CD14-positive monocyte (primary cell): ENCODE data around the gene NUDT8. TPM values are rescaled to one million over a fixed set of nuclear protein-coding genes. Genes with fewer than 3 reads are reported as not detected.
"Not testable (repeated sequence)": the region's sequence is repeated elsewhere in the genome, so short reads cannot be mapped to it uniquely, and the experiment has no call there.

ENCODE experiments used
- DNase-seq, 3 donors: peaks; one replicate each; pipeline ENCODE4 v3.0.0-alpha.2; 2011 to 2022
- H2AFZ ChIP-seq: 2 replicates; pipeline ENCODE4 v1.6.0; 2012; ENCODE audit warnings: mild to moderate bottlenecking, low read depth, low read length, inconsistent platforms; ENCODE audit not compliant: insufficient read depth, poor library complexity, severe bottlenecking
- H3K27ac ChIP-seq, 2 donors: 1 replicate in 1 of 2; 2 replicates in 1 of 2; pipeline ENCODE4 v1.5.1; 2012 to 2013; ENCODE audit warnings: low read length in 2 of 2, control low read depth in 1 of 2, inconsistent platforms in 1 of 2, low read depth in 1 of 2, mild to moderate bottlenecking in 1 of 2
- H3K27me3 ChIP-seq, 2 donors: one replicate each; pipeline versions ENCODE4 v1.6.0 to v1.6.1; 2011 to 2013; ENCODE audit warnings: low read length in 2 of 2; ENCODE audit not compliant: control insufficient read depth in 2 of 2, insufficient read depth in 2 of 2
- H3K36me3 ChIP-seq, 2 donors: replicated peaks in 1 of 2; 1 replicate in 1 of 2; 2 replicates in 1 of 2; pipeline versions ENCODE4 v1.5.1 to v1.6.1; 2012 to 2013; ENCODE audit warnings: low read length in 2 of 2, control low read depth in 1 of 2, inconsistent platforms in 1 of 2, mild to moderate bottlenecking in 1 of 2; ENCODE audit not compliant: insufficient read depth in 2 of 2, control insufficient read depth in 1 of 2
- H3K4me1 ChIP-seq, 2 donors: 1 replicate in 1 of 2; 2 replicates in 1 of 2; pipeline versions ENCODE4 v1.5.1 to v1.6.1; 2012 to 2013; ENCODE audit warnings: low read length in 2 of 2, control low read depth in 1 of 2, inconsistent platforms in 1 of 2, mild to moderate bottlenecking in 1 of 2, moderate library complexity in 1 of 2; ENCODE audit not compliant: insufficient read depth in 2 of 2, control insufficient read depth in 1 of 2
- H3K4me2 ChIP-seq: replicated peaks from 2 replicates; pipeline ENCODE3; 2012; ENCODE audit warnings: low read length, moderate library complexity, mild to moderate bottlenecking; ENCODE audit not compliant: poor library complexity, severe bottlenecking; ENCODE audit errors: extremely low read depth
- H3K4me3 ChIP-seq, 3 experiments: fragments of 200-600 bp in 1 of 3; sonication (generic) in 1 of 3; replicated peaks in 1 of 3; 1 replicate in 2 of 3; 2 replicates in 1 of 3; pipeline ENCODE4 v1.5.1; 2011 to 2013; ENCODE audit warnings: low read length in 3 of 3, mild to moderate bottlenecking in 3 of 3, control low read depth in 2 of 3, low read depth in 2 of 3, inconsistent platforms in 1 of 3, moderate library complexity in 1 of 3
- H3K79me2 ChIP-seq: 2 replicates; pipeline ENCODE4 v1.6.0; 2012; ENCODE audit warnings: mild to moderate bottlenecking, control low read depth, inconsistent platforms, low read length, moderate library complexity; ENCODE audit not compliant: insufficient read depth
- H3K9ac ChIP-seq: 2 replicates; pipeline ENCODE4 v1.6.0; 2017; ENCODE audit warnings: low read length, mild to moderate bottlenecking; ENCODE audit not compliant: insufficient read depth, poor library complexity, severe bottlenecking
- H3K9me3 ChIP-seq, 2 donors: replicated peaks in 1 of 2; 1 replicate in 1 of 2; 2 replicates in 1 of 2; pipeline versions ENCODE4 v1.5.1 to v1.6.1; 2012 to 2013; ENCODE audit warnings: low read length in 2 of 2, control low read depth in 1 of 2; ENCODE audit not compliant: control insufficient read depth in 1 of 2, insufficient read depth in 1 of 2
- H4K20me1 ChIP-seq: 2 replicates; pipeline ENCODE4 v1.6.0; 2012; ENCODE audit warnings: mild to moderate bottlenecking, low read length, control low read depth, moderate library complexity; ENCODE audit not compliant: insufficient read depth
- H3K27ac Mint-ChIP-seq, 7 donors: one replicate each; pipeline ENCODE4 v1.8.0; 2020; ENCODE audit warnings: mild to moderate bottlenecking in 7 of 7, mixed read lengths in 7 of 7, moderate library complexity in 6 of 7, inconsistent platforms in 2 of 7
- H3K27me3 Mint-ChIP-seq, 3 donors: one replicate each; pipeline ENCODE4 v1.8.0; 2021 to 2022; ENCODE audit warnings: low read depth in 3 of 3, mild to moderate bottlenecking in 3 of 3, mixed read lengths in 3 of 3, moderate library complexity in 3 of 3, inconsistent platforms in 1 of 3
- H3K36me3 Mint-ChIP-seq, 2 donors: one replicate each; pipeline ENCODE4 v1.8.0; 2020; ENCODE audit warnings: mixed read lengths in 2 of 2, inconsistent platforms in 1 of 2, mild to moderate bottlenecking in 1 of 2
- H3K4me1 Mint-ChIP-seq: one replicate; pipeline ENCODE4 v1.8.0; 2020; ENCODE audit warnings: mild to moderate bottlenecking, mixed read lengths
- H3K4me3 Mint-ChIP-seq, 2 donors: one replicate each; pipeline ENCODE4 v1.8.0; 2020; ENCODE audit warnings: mild to moderate bottlenecking in 2 of 2, mixed read lengths in 2 of 2, moderate library complexity in 1 of 2
- H3K9me3 Mint-ChIP-seq, 7 donors: one replicate each; pipeline ENCODE4 v1.8.0; 2020 to 2022; ENCODE audit warnings: mixed read lengths in 7 of 7, mild to moderate bottlenecking in 6 of 7, moderate library complexity in 6 of 7, inconsistent platforms in 2 of 7
- CTCF ChIP-seq: fragments of 200-600 bp; IDR thresholded peaks from one replicate; pipeline ENCODE4 v1.8.0; 2022; ENCODE audit warnings: antibody characterized with exemption, mild to moderate bottlenecking
- WGBS: methylation state at CpG from one replicate; pipeline ENCODE4 v1.1.5; 2013; ENCODE audit warnings: missing lambda C conversion rate; ENCODE audit not compliant: insufficient coverage; 5-methylcytosine and 5-hydroxymethylcytosine counted together
- intact Hi-C, 2 donors: fragments of 100-400 bp; cut with micrococcal nuclease; formaldehyde crosslinking; loops; one replicate each; pipeline versions ENCODE4 v1.15.0 to v1.15.1; 2023
- polyA plus RNA-seq, 3 donors: library from polyadenylated mRNA; depleted of rRNA in 1 of 3; unstranded in 2 of 3; stranded (reverse) in 1 of 3; fragments of 300-500 nt in 2 of 3; fragments of >200 nt in 1 of 3; fragmentation: Illumina TruSeq in 2 of 3; gene quantifications; 1 replicate in 2 of 3; 2 replicates in 1 of 3; pipeline ENCODE4 v1.2.3, GENCODE V29; 2012 to 2021

The NUDT8 gene
- polyA plus RNA-seq, 3 donors, result 0.92 to 1.4 (median 1.3) TPM

- no peaks in the 10 kb centered on the region for H3K36me3 Mint-ChIP-seq
- TF ChIP-seq CTCF, result no peak
- DNase-seq, result no peak
- no peak overlapping the region for H2AFZ ChIP-seq
- H3K36me3 ChIP-seq, result no peaks in the 10 kb centered on the region
- H3K27me3 ChIP-seq, result no peaks in the 10 kb centered on the region
- H3K4me2 ChIP-seq, result no peak overlapping the region
- no peaks in the 10 kb centered on the region for H3K79me2 ChIP-seq
- no peak overlapping the region for H3K27ac ChIP-seq
- H3K4me1 Mint-ChIP-seq, result peaks cover 9% of the 10 kb centered on the region
- H3K4me3 Mint-ChIP-seq, result no peak overlapping the region
- peaks cover 0 to 3% of the 10 kb centered on the region in 2 donors for H3K9me3 ChIP-seq
- no peak overlapping the region for H3K9ac ChIP-seq
- no peak overlapping the region for H3K27ac Mint-ChIP-seq
- WGBS, result 97% methylated on average over 23 of the region's 24 CpGs
- intact Hi-C loops, result no loop called here
- no peaks in the 10 kb centered on the region for H4K20me1 ChIP-seq
- H3K9me3 Mint-ChIP-seq, result peaks cover 0 to 11% (median 4%) of the 10 kb centered on the region in 7 donors
- H3K27me3 Mint-ChIP-seq, result peaks cover 2 to 11% (median 4%) of the 10 kb centered on the region in 3 donors
- peaks cover 0 to 10% of the 10 kb centered on the region in 2 donors for H3K4me1 ChIP-seq
- no peak overlapping the region for H3K4me3 ChIP-seq
Observed at GRCh38 chr11:67638535-67639437, 9.0 kb upstream of the NUDT8 start.

GRCh38 chr11:67637441-67637840 is 7.7 kb upstream of the NUDT8 start:
- H3K4me1 Mint-ChIP-seq, intact Hi-C loops, H3K9me3 Mint-ChIP-seq, H3K4me3 Mint-ChIP-seq, H3K27ac ChIP-seq, H3K36me3 Mint-ChIP-seq, H4K20me1 ChIP-seq, H3K36me3 ChIP-seq, H2AFZ ChIP-seq, H3K4me3 ChIP-seq, H3K79me2 ChIP-seq, H3K9me3 ChIP-seq, H3K27me3 ChIP-seq, DNase-seq, H3K4me1 ChIP-seq, H3K4me2 ChIP-seq, H3K9ac ChIP-seq: not testable (repeated sequence)
- Mint-ChIP-seq H3K27me3 (peaks cover 0 to 11% (median 4%) of the 10 kb centered on the region in 3 donors), H3K27ac (peak overlapping the region in 1 of 7 donors; percentile 64)
- no CpG with 5 or more reads among the region's 3 CpGs for WGBS
